ENCODE measurements around the gene STRADA.

- TF ChIP-seq CTCF (IDR thresholded peaks at IDR 0.05; ENCODE audit: extremely low read depth in 1 of 2, insufficient read depth in 1 of 2, low read depth in 1 of 2, low read length in 2 of 2), result no peak
- no peak for TF ChIP-seq EZH2 (IDR thresholded peaks at IDR 0.05; ENCODE audit: borderline replicate concordance, low read depth, low read length, severe bottlenecking)
- no peak for TF ChIP-seq MYC (IDR thresholded peaks at IDR 0.05; ENCODE audit: low read depth, low read length)
- no peak for TF ChIP-seq POLR2A (IDR thresholded peaks at IDR 0.05; ENCODE audit: low read depth, low read length)
- TF ChIP-seq POLR2AphosphoS5 (IDR thresholded peaks at IDR 0.05; ENCODE audit: insufficient read depth, low read depth, low read length), result no peak
- no peak for TF ChIP-seq FOS (IDR thresholded peaks at IDR 0.05; ENCODE audit: borderline replicate concordance, insufficient read depth, low read length)
These were observed 49.3 kb downstream of the STRADA start for GRCh38 chr17:63692195-63692816.

Data from endothelial cell of umbilical vein (primary cell).